SU-DHL-6 (cell line): Measurements from ENCODE around the gene TRIM58.

Experiments
- CTCF ChIP-seq: fragments of 200-600 bp; sonication (generic); IDR thresholded peaks from one replicate; pipeline ENCODE4 v1.5.1; 2017; ENCODE audit warnings: antibody characterized with exemption, mild to moderate bottlenecking, low read length, moderate library complexity; ENCODE audit not compliant: insufficient read depth, poor library complexity, severe bottlenecking
- EZH2phosphoT487 ChIP-seq: fragments of 200-600 bp; sonication (generic), shearing (Covaris generic); conservative IDR thresholded peaks from 2 replicates; pipeline ENCODE4 v1.6.1; 2018; ENCODE audit warnings: mild to moderate bottlenecking, antibody characterized with exemption, low read length, moderate library complexity, mixed read lengths

GRCh38 chr1:247864644-247865043 lies 7.7 kb downstream of the TRIM58 start:
- TF ChIP-seq CTCF (no peak), EZH2phosphoT487 (no peak)
